ENCODE results near the gene MLXIP.

MLXIP gene

DNA sequence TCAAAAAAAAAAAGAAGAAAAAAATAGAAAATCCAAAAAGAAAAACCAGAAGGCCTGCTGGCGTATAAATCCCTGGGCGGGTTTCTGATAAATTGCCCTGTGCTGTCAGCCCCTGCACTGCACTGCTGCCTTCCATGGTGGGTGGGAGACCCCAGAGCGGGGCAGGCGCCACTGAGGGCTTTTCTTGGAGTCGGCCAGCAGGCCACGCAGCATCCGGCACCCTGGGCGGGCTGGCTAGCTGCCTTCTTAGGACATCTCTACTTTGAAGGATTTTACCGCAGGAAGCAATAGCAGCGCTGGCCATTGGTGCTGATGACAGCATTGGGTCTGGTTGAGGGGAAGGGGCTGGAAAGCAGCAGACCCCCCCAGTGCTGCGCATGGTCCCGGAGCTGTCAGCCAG, 66.3 kb downstream of the MLXIP start:
- no peaks in the 10 kb centered on the region for H3K9me3 ChIP-seq (ENCODE audit: control insufficient read depth, insufficient read depth, low read depth, low read length)
- no peak overlapping the region for H3K27ac ChIP-seq (ENCODE audit: extremely low read depth, low read depth, low read length)
- ChIA-PET CTCF (interaction anchor here (1.0 kb wide), 1 partner anchor 22 kb away, joined by 3 read pairs; no protein-coding TSS in a partner anchor), POLR2A (no interaction called here)
- peaks cover 0 to 39% of the 10 kb centered on the region in 2 experiments; a peak in 2 of 3 replicates for H3K36me3 ChIP-seq (ENCODE audit: control insufficient read depth in 2 of 2, insufficient read depth in 1 of 2, low read length in 2 of 2)
- no peak for TF ChIP-seq ZNF174 (tag by site-specific recombination; IDR thresholded peaks at IDR 0.05)
- TF ChIP-seq SP3 (tag by site-specific recombination; IDR thresholded peaks at IDR 0.05) = no peak
- TF ChIP-seq, protein P1, sequence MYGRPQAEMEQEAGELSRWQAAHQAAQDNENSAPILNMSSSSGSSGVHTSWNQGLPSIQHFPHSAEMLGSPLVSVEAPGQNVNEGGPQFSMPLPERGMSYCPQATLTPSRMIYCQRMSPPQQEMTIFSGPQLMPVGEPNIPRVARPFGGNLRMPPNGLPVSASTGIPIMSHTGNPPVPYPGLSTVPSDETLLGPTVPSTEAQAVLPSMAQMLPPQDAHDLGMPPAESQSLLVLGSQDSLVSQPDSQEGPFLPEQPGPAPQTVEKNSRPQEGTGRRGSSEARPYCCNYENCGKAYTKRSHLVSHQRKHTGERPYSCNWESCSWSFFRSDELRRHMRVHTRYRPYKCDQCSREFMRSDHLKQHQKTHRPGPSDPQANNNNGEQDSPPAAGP (tag by site-specific recombination; IDR thresholded peaks at IDR 0.05) = no peak
- TF ChIP-seq ZNF670 (tag by site-specific recombination; IDR thresholded peaks at IDR 0.05; ENCODE audit: low read depth) = no peak
- no peak for TF ChIP-seq ZNF10 (tag by site-specific recombination; IDR thresholded peaks at IDR 0.05)
- no peak for TF ChIP-seq ZNF202 (tag by site-specific recombination; IDR thresholded peaks at IDR 0.05; ENCODE audit: borderline replicate concordance)
- TF ChIP-seq ZNF654 (tag by site-specific recombination; IDR thresholded peaks at IDR 0.05; ENCODE audit: low read depth) = no peak
- no peak for TF ChIP-seq FEZF1 (tag by site-specific recombination; IDR thresholded peaks at IDR 0.05)
- no peak for TF ChIP-seq ZNF596 (tag by site-specific recombination; IDR thresholded peaks at IDR 0.05)
- no peak for TF ChIP-seq ZNF623 (tag by site-specific recombination; IDR thresholded peaks at IDR 0.05)
- no peak for TF ChIP-seq ZNF404 (tag by site-specific recombination; IDR thresholded peaks at IDR 0.05)
- TF ChIP-seq, protein P2, sequence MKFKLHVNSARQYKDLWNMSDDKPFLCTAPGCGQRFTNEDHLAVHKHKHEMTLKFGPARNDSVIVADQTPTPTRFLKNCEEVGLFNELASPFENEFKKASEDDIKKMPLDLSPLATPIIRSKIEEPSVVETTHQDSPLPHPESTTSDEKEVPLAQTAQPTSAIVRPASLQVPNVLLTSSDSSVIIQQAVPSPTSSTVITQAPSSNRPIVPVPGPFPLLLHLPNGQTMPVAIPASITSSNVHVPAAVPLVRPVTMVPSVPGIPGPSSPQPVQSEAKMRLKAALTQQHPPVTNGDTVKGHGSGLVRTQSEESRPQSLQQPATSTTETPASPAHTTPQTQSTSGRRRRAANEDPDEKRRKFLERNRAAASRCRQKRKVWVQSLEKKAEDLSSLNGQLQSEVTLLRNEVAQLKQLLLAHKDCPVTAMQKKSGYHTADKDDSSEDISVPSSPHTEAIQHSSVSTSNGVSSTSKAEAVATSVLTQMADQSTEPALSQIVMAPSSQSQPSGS (tag by site-specific recombination; IDR thresholded peaks at IDR 0.05; ENCODE audit: low read depth) = no peak
- TF ChIP-seq, protein P3, sequence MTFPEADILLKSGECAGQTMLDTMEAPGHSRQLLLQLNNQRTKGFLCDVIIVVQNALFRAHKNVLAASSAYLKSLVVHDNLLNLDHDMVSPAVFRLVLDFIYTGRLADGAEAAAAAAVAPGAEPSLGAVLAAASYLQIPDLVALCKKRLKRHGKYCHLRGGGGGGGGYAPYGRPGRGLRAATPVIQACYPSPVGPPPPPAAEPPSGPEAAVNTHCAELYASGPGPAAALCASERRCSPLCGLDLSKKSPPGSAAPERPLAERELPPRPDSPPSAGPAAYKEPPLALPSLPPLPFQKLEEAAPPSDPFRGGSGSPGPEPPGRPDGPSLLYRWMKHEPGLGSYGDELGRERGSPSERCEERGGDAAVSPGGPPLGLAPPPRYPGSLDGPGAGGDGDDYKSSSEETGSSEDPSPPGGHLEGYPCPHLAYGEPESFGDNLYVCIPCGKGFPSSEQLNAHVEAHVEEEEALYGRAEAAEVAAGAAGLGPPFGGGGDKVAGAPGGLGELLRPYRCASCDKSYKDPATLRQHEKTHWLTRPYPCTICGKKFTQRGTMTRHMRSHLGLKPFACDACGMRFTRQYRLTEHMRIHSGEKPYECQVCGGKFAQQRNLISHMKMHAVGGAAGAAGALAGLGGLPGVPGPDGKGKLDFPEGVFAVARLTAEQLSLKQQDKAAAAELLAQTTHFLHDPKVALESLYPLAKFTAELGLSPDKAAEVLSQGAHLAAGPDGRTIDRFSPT (tag by site-specific recombination; IDR thresholded peaks at IDR 0.05) = no peak
- no peak for TF ChIP-seq MZF1 (tag by site-specific recombination; IDR thresholded peaks at IDR 0.05; ENCODE audit: borderline replicate concordance)
- TF ChIP-seq, protein P4, sequence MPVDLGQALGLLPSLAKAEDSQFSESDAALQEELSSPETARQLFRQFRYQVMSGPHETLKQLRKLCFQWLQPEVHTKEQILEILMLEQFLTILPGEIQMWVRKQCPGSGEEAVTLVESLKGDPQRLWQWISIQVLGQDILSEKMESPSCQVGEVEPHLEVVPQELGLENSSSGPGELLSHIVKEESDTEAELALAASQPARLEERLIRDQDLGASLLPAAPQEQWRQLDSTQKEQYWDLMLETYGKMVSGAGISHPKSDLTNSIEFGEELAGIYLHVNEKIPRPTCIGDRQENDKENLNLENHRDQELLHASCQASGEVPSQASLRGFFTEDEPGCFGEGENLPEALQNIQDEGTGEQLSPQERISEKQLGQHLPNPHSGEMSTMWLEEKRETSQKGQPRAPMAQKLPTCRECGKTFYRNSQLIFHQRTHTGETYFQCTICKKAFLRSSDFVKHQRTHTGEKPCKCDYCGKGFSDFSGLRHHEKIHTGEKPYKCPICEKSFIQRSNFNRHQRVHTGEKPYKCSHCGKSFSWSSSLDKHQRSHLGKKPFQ (tag by site-specific recombination; IDR thresholded peaks at IDR 0.05) = no peak
- TF ChIP-seq GLIS2 (tag by site-specific recombination; IDR thresholded peaks at IDR 0.05) = no peak
- no peak for TF ChIP-seq ZNF747 (tag by site-specific recombination; IDR thresholded peaks at IDR 0.05)
- TF ChIP-seq ZNF600 (tag by site-specific recombination; IDR thresholded peaks at IDR 0.05) = no peak
- TF ChIP-seq ZNF416 (tag by site-specific recombination; IDR thresholded peaks at IDR 0.05) = no peak
- no peak for TF ChIP-seq ZNF19 (tag by site-specific recombination; IDR thresholded peaks at IDR 0.05; ENCODE audit: low read depth)
- H3K4me3 ChIP-seq (ENCODE audit: low read depth, low read length) = no peak overlapping the region
- H3K4me1 ChIP-seq (ENCODE audit: control insufficient read depth, insufficient read depth, low read length) = no peaks in the 10 kb centered on the region

All from HEK293 (cell line).